ENCODE data around the gene KAT5.
A peak's percentile ranks its signal among the peaks of the same experiment; 100 is the strongest.
"Not testable (repeated sequence)": the region's sequence is repeated elsewhere in the genome, so short reads cannot be mapped to it uniquely, and the experiment has no call there.

Gene KAT5

DNA sequence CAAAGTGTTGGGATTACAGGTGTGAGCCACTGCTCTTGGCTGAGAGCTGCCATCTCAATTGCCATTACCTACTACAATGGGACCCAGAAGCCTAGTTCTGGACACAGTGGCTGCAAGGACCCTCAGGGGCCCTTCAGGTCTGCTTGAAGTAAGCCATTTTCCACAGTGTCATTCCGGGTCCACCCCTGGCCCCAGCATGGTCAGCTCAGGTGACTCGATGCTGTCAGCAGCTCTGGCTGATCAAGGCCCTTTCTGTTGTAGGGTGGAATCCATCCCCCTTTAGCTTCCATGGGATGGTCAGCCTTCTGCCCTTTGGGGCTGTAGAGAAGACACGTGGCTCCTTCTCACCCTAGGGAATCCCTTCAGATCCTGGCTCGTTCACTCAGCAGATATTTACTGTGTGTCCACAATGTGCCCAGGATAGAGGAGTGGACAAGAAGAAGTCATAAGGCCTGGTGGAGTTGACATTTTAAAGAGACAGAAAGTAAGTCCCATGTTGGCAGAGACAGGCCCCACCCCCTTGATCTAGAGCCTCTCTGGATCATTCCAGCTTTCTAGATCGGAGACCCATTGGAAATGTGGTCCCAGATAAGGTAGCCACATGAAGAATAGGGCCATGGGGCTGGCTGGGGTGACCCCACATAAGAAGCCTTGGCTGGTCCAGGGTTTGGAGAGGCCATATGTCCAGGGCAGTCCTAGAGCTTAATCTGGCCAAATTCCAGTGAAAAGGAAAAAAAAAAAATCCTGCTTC lies 15.1 kb upstream of the KAT5 start:
- Histone ChIP-seq H3K9ac (ENCODE audit: low read length) (no peak overlapping the region), H3K27me3 (ENCODE audit: control insufficient read depth, insufficient read depth, low read length) (no peaks in the 10 kb centered on the region), H3K4me3 (ENCODE audit: low read length) (no peak overlapping the region), H3K4me1 (ENCODE audit: control insufficient read depth, insufficient read depth, low read length) (peaks cover 37% of the 10 kb centered on the region), H3K9me3 (ENCODE audit: control insufficient read depth, low read length) (no peaks in the 10 kb centered on the region), H3K36me3 (ENCODE audit: control insufficient read depth, insufficient read depth, low read length) (no peaks in the 10 kb centered on the region)

DNA sequence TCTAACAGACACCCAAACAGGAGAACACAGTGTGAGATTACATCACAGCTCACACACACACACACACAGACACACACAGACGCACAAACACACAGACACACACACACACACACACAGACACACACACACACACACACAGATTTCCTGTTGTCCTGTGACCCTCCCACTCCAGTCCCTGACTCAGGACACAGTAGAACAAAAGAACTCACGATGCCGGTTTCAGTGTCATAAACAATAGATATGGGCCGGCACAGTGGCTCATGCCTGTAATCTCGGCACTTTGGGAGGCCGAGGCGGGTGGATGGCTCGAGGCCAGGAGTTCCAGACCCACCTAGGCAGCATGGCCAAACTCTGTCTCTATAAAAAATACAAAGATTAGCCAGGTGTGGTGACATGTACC lies 13.8 kb upstream of the KAT5 start:
- Histone ChIP-seq H3K4me1 (ENCODE audit: control insufficient read depth, insufficient read depth, low read length) (peaks cover 33% of the 10 kb centered on the region), H3K4me3 (ENCODE audit: low read length) (no peak overlapping the region), H3K9me3 (ENCODE audit: control insufficient read depth, low read length) (no peaks in the 10 kb centered on the region)

DNA sequence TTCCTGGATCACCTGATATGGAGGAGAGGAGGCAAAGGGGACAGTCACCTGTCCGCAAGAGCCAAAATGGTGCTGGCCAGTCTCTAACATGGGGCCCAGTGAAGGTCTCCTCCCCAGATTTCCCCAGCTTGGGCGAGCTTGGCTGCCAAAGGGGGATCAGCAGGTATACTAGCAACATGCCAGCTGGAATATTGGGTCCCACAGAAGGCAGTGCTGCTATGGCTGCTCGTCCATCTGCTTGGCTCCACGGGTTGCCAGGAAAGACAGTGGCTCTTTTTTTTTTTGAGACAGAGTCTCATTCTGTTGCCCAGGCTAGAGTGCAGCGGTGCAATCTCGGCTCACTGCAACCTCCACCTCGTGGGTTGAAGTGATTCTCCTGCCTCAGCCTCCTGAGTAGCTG lies 12.7 kb upstream of the KAT5 start:
- Histone ChIP-seq H3K4me1 (ENCODE audit: control insufficient read depth, insufficient read depth, low read length) (peaks cover 23% of the 10 kb centered on the region), H3K4me3 (ENCODE audit: low read length) (no peak overlapping the region), H3K36me3 (ENCODE audit: control insufficient read depth, insufficient read depth, low read length) (no peaks in the 10 kb centered on the region), H3K9ac (ENCODE audit: low read length) (no peak overlapping the region), H3K27me3 (ENCODE audit: control insufficient read depth, insufficient read depth, low read length) (no peaks in the 10 kb centered on the region), H3K9me3 (ENCODE audit: control insufficient read depth, low read length) (no peaks in the 10 kb centered on the region)

More for the DNA sequence above, 13.8 kb upstream of the KAT5 start:
- Histone ChIP-seq H3K27me3 (ENCODE audit: control insufficient read depth, insufficient read depth, low read length) (no peaks in the 10 kb centered on the region), H3K9ac (ENCODE audit: low read length) (no peak overlapping the region), H3K36me3 (ENCODE audit: control insufficient read depth, insufficient read depth, low read length) (no peaks in the 10 kb centered on the region)

DNA sequence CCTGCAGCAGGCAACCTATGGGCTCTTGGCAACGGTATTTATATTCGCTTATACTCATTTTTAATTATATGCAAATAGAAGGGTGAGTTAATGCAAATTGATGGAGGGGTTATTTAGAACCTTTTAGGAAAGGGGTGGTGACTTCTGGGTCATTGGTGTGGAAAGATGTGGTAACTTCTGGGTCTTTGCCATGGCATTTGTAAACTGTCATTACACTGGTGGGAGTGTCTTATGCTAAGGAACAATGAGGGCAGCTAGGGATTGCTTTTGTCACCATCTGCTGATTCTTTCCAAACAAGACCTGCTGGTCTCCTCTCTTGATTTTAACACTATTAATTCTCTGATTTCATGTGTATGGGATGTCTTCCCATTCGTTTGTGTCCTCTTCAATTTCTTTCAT lies 11.7 kb upstream of the KAT5 start:
- Histone ChIP-seq H3K9me3 (ENCODE audit: control insufficient read depth, low read length) (no peaks in the 10 kb centered on the region), H3K36me3 (ENCODE audit: control insufficient read depth, insufficient read depth, low read length) (no peaks in the 10 kb centered on the region), H3K4me1 (ENCODE audit: control insufficient read depth, insufficient read depth, low read length) (peaks cover 16% of the 10 kb centered on the region), H3K9ac (ENCODE audit: low read length) (no peak overlapping the region), H3K27me3 (ENCODE audit: control insufficient read depth, insufficient read depth, low read length) (no peaks in the 10 kb centered on the region), H3K4me3 (ENCODE audit: low read length) (no peak overlapping the region)

DNA sequence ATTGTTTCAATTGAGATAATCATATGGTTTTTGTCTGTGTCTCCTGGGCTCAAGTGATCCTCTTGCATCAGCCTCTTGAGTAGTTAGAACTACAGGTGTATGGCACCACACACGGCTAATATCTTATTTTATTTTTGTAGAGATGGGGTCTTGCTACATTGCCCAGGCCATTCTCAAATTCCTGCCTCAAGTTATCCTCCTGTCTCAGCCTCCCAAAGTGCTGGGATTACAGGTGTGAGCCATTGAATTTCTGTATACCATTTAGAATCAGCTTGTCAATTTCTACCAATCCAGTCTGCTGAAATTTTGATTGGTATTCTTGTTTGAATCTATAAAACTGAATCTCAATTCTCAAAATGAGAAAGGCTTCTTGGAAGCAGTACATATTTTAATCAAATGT lies 10.4 kb upstream of the KAT5 start:
- peaks cover 7% of the 10 kb centered on the region for H3K4me1 ChIP-seq (ENCODE audit: control insufficient read depth, insufficient read depth, low read length)
- no peaks in the 10 kb centered on the region for H3K27me3 ChIP-seq (ENCODE audit: control insufficient read depth, insufficient read depth, low read length)
- H3K36me3 ChIP-seq (ENCODE audit: control insufficient read depth, insufficient read depth, low read length), result no peaks in the 10 kb centered on the region
- H3K9me3 ChIP-seq (ENCODE audit: control insufficient read depth, low read length), result no peaks in the 10 kb centered on the region
- H3K4me3 ChIP-seq (ENCODE audit: low read length), result no peak overlapping the region
- no peak overlapping the region for H3K9ac ChIP-seq (ENCODE audit: low read length)

DNA sequence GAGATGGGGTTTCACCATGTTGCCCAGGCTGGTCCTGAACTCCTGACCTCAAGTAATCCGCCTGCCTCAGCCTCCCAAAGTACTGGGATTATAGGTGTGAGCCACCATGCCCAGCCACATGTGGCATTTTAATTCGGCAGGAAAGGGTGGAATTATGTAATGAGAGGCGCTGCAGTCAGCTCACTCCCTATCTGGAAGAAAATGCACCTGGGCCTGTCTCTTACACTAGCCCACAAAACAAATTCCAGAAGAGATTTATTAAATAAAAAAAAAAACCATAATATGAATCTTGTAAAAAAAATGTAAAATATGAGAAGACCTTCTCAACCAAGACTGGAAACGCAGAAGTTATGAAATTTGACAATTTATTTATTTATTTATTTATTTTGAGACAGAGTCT lies 8.2 kb upstream of the KAT5 start:
- H3K27me3 ChIP-seq (ENCODE audit: control insufficient read depth, insufficient read depth, low read length), result no peaks in the 10 kb centered on the region
- H3K9me3 ChIP-seq (ENCODE audit: control insufficient read depth, low read length), result no peaks in the 10 kb centered on the region
- H3K36me3 ChIP-seq (ENCODE audit: control insufficient read depth, insufficient read depth, low read length), result no peaks in the 10 kb centered on the region
- H3K4me1 ChIP-seq (ENCODE audit: control insufficient read depth, insufficient read depth, low read length), result no peaks in the 10 kb centered on the region
- no peak overlapping the region for H3K9ac ChIP-seq (ENCODE audit: low read length)
- no peak overlapping the region for H3K4me3 ChIP-seq (ENCODE audit: low read length)

DNA sequence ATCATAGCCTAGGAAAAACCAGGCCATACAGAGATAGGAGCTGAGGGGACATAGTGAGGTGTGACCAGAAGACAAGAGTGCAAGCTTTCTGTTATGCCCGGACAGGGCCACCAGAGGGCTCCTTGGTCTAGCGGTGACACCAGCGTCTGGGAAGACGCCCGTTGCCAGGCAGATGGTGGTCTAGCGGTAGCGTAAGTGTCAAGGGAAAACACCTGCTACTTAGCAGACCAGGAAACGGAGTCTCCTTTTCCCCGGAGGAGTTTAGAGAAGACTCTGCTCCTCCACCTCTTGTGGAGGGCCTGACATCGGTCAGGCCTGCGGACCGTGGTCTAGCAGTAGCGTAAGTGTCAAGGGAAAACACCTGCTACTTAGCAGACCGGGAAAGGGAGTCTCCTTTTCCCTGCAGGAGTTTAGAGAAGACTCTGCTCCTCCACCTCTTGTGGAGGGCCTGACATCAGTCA lies 5.7 kb upstream of the KAT5 start:
- not testable (repeated sequence) for H3K4me3 ChIP-seq (ENCODE audit: low read length); H3K4me1 ChIP-seq (ENCODE audit: control insufficient read depth, insufficient read depth, low read length); H3K27me3 ChIP-seq (ENCODE audit: control insufficient read depth, insufficient read depth, low read length); H3K9ac ChIP-seq (ENCODE audit: low read length); H3K9me3 ChIP-seq (ENCODE audit: control insufficient read depth, low read length); H3K36me3 ChIP-seq (ENCODE audit: control insufficient read depth, insufficient read depth, low read length)

DNA sequence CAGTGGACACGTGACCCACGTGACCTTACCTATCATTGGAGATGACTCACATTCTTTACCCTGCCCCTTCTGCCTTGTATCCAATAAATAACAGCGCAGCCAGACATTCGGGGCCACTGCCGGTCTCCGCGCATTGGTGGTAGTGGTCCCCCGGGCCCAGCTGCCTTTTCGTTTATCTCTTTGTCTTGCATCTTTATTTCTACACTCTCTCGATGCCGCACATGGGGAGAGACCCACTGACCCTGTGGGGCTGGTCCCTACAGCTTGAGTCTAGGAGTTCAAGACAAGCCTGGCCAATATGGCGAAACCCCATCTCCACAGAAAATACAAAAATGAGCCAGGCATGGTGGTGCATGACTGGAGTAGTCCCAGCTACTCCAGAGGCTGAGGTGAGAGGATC lies 5.0 kb upstream of the KAT5 start:
- H3K36me3 ChIP-seq (ENCODE audit: control insufficient read depth, insufficient read depth, low read length); H3K9me3 ChIP-seq (ENCODE audit: control insufficient read depth, low read length); H3K27me3 ChIP-seq (ENCODE audit: control insufficient read depth, insufficient read depth, low read length); H3K9ac ChIP-seq (ENCODE audit: low read length); H3K4me3 ChIP-seq (ENCODE audit: low read length); H3K4me1 ChIP-seq (ENCODE audit: control insufficient read depth, insufficient read depth, low read length): not testable (repeated sequence)

DNA sequence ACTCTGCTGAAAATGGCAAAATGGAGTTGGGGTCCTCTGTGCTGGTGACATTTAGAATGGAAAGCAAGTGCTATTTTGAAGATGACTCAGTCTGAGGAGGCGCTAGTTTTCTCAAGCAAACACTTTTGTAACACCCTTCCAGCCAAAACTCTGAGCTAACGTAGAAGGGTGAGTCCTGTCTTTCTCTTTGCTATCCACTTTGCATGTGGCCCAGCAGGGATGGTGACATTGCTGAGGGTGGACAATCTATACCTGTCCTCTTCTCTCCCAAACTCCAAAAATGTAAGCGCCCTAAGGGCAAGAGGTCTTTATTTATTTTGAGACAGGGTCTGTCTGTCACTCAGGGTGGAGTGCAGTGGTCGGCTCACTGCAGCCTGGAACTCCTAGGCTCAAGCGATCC lies 3.6 kb upstream of the KAT5 start:
- Histone ChIP-seq H3K36me3 (ENCODE audit: control insufficient read depth, insufficient read depth, low read length) (peaks cover 5% of the 10 kb centered on the region), H3K9ac (ENCODE audit: low read length) (no peak overlapping the region), H3K27me3 (ENCODE audit: control insufficient read depth, insufficient read depth, low read length) (no peaks in the 10 kb centered on the region), H3K9me3 (ENCODE audit: control insufficient read depth, low read length) (no peaks in the 10 kb centered on the region), H3K4me1 (ENCODE audit: control insufficient read depth, insufficient read depth, low read length) (peaks cover 15% of the 10 kb centered on the region), H3K4me3 (ENCODE audit: low read length) (no peak overlapping the region)

DNA sequence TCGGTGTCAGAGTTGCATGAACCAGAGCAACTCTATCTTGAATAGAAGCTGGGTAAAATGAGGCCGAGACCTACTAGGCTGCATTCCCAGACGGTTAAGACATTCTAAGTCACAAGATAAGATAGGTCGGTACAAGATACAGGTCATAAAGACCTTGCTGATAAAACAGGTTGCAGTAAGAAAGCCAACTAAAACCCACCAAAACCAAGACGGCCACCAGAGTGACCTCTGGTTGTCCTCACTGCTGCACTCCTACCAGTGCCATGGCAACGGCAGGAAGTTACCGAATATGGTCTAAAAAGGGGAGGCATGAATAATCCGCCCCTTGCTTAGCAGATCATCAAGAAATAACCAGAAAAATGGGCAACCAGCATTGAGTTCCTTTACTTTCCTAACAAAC lies 2.4 kb upstream of the KAT5 start:
- no peaks in the 10 kb centered on the region for H3K27me3 ChIP-seq (ENCODE audit: control insufficient read depth, insufficient read depth, low read length)
- H3K4me3 ChIP-seq (ENCODE audit: low read length), result no peak overlapping the region
- no peak overlapping the region for H3K9ac ChIP-seq (ENCODE audit: low read length)
- H3K36me3 ChIP-seq (ENCODE audit: control insufficient read depth, insufficient read depth, low read length), result peaks cover 17% of the 10 kb centered on the region
- peaks cover 16% of the 10 kb centered on the region for H3K4me1 ChIP-seq (ENCODE audit: control insufficient read depth, insufficient read depth, low read length)
- H3K9me3 ChIP-seq (ENCODE audit: control insufficient read depth, low read length), result no peaks in the 10 kb centered on the region

DNA sequence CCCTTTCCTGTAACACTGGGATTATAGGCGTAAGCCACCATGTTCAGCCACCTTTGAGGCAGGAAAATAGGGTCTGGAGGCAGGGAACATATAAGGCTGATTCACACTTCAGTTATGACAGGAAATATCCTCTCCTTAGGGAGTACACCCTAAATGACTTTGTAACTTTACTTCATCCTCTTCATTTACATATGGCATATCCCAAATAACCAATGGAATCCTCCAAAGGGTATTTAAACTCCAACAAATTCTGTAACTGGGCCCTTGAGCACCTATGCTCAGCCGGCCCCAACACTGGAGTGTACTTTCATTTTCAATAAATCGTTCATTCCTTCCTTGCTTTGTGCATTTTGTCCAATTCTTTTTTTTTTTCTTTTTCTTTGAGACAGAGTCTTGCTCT lies 1.6 kb upstream of the KAT5 start:
- Histone ChIP-seq H3K27me3 (ENCODE audit: control insufficient read depth, insufficient read depth, low read length) (no peaks in the 10 kb centered on the region), H3K9ac (ENCODE audit: low read length) (no peak overlapping the region), H3K4me1 (ENCODE audit: control insufficient read depth, insufficient read depth, low read length) (peaks cover 16% of the 10 kb centered on the region), H3K36me3 (ENCODE audit: control insufficient read depth, insufficient read depth, low read length) (peaks cover 23% of the 10 kb centered on the region), H3K9me3 (ENCODE audit: control insufficient read depth, low read length) (no peaks in the 10 kb centered on the region), H3K4me3 (ENCODE audit: low read length) (no peak overlapping the region)

DNA sequence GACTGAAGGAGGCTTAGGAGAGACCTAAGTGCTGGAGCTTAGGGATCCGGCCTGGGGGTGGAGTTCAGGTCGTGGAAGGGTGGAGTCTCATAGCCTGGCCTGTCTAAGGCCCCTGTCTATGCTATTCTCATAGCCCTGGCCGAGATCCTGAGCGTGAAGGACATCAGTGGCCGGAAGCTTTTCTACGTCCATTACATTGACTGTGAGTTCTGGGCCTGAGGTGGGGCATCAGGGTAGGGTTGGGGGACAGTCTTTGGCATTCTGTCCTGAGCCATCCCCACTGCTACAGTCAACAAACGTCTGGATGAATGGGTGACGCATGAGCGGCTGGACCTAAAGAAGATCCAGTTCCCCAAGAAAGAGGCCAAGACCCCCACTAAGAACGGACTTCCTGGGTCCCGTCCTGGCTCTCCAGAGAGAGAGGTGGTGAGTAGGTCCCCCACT lies 603 bp downstream of the KAT5 start:
- peaks cover 38% of the 10 kb centered on the region for H3K36me3 ChIP-seq (ENCODE audit: control insufficient read depth, insufficient read depth, low read length)
- H3K9ac ChIP-seq (ENCODE audit: low read length), result peak overlapping the region; percentile 80
- no peaks in the 10 kb centered on the region for H3K27me3 ChIP-seq (ENCODE audit: control insufficient read depth, insufficient read depth, low read length)
- H3K4me3 ChIP-seq (ENCODE audit: low read length), result peak overlapping the region; percentile 56
- H3K4me1 ChIP-seq (ENCODE audit: control insufficient read depth, insufficient read depth, low read length), result peaks cover 16% of the 10 kb centered on the region
- no peaks in the 10 kb centered on the region for H3K9me3 ChIP-seq (ENCODE audit: control insufficient read depth, low read length)

All from mucosa of stomach (tissue), 1 donor.